Epithelial cell of esophagus (primary cell): ENCODE data around the gene GPC6.

ENCODE experiments used
- DNase-seq: peaks from one replicate; pipeline ENCODE4 v3.0.0; 2010; ENCODE audit warnings: low read depth
- H3K4me3 ChIP-seq: 2 replicates; pipeline ENCODE4 v1.5.1; 2011; ENCODE audit warnings: mild to moderate bottlenecking, low read length, control low read depth
- TF ChIP-seq, protein P1 (sequence below): IDR thresholded peaks from 2 replicates; pipeline ENCODE4 v1.5.1; 2011; ENCODE audit warnings: low read depth, mild to moderate bottlenecking, low read length, control low read depth, inconsistent platforms; ENCODE audit not compliant: insufficient read depth; ENCODE audit errors: missing control alignments

The GPC6 gene

DNA sequence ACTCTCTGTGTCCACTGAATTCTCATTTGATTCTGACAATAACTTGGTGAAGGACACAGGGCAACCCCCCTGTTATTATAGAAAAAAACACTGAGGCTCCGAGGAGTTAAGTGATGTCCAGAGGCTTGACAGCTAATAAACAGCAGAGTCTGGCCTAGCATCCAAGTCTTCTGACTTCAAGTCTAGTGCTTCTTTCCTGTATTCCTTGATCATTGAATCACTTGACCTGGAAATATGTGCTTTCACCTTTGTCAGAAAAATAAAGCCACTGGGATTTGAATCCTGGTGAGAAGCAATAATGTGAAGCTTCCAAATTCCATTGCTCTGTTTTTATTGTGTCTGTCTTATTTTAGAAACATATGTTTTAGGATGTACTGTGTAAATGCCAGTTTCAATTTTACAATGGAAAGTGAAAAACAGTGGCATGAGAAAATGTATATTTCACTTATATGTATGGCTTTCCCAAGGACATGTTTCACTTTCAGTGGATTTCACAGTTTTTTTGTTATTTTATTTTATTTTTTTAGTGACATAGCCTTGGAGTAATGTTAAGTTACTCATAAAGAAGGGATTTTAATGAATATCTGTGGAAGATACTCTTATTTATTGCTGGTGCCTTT, 190.2 kb downstream of the GPC6 start:
- TF ChIP-seq, protein P1, sequence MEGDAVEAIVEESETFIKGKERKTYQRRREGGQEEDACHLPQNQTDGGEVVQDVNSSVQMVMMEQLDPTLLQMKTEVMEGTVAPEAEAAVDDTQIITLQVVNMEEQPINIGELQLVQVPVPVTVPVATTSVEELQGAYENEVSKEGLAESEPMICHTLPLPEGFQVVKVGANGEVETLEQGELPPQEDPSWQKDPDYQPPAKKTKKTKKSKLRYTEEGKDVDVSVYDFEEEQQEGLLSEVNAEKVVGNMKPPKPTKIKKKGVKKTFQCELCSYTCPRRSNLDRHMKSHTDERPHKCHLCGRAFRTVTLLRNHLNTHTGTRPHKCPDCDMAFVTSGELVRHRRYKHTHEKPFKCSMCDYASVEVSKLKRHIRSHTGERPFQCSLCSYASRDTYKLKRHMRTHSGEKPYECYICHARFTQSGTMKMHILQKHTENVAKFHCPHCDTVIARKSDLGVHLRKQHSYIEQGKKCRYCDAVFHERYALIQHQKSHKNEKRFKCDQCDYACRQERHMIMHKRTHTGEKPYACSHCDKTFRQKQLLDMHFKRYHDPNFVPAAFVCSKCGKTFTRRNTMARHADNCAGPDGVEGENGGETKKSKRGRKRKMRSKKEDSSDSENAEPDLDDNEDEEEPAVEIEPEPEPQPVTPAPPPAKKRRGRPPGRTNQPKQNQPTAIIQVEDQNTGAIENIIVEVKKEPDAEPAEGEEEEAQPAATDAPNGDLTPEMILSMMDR = no peak
- no peak overlapping the region for H3K4me3 ChIP-seq
- DNase-seq = no peak

DNA sequence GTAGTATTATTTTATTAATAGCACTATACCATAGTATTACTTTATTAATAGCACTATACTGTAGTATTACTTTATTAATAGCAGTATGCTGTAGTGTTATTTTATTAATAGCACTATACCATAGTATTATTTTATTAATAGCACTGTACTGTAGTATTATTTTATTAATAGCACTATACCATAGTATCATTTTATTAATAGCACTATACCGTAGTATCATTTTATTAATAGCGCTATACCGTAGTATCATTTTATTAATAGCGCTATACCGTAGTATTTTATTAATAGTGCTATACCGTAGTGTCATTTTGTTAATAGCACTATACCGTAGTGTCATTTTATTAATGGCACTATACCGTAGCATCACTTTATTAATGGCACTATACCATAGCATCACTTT, 191.8 kb downstream of the GPC6 start:
- TF ChIP-seq, protein P1 = no peak

DNA sequence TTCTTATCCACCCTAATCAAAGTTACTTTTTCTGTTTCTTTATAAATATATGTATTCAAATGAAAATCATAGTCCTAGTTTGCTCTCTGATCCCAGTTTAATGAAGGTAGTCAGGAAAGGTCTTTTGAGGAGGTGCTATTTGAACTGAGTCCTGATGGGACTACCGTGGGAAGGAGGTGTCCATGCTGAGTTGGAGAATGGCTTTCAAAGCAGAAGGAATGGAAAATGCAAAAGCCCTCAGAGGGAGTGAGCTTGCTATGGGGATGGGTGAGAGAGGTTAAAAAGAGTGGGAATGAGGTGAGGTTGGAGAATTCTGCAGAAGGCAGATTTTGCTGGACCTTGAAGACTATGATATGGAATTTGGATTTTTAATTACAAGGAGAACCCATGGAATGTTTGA, 193.6 kb downstream of the GPC6 start:
- DNase-seq = no peak
- no peak overlapping the region for H3K4me3 ChIP-seq
- TF ChIP-seq, protein P1 = no peak

More for the DNA sequence above, 191.8 kb downstream of the GPC6 start:
- no peak overlapping the region for H3K4me3 ChIP-seq
- DNase-seq = no peak

- no peak for DNase-seq
- TF ChIP-seq, protein P1 = no peak
- H3K4me3 ChIP-seq = no peak overlapping the region
These were observed 194.3 kb downstream of the GPC6 start for GRCh38 chr13:93420887-93421286.

GRCh38 chr13:93422980-93423543, 196.5 kb downstream of the GPC6 start:
- no peak for DNase-seq
- no peak overlapping the region for H3K4me3 ChIP-seq
- TF ChIP-seq, protein P1 = no peak

DNA sequence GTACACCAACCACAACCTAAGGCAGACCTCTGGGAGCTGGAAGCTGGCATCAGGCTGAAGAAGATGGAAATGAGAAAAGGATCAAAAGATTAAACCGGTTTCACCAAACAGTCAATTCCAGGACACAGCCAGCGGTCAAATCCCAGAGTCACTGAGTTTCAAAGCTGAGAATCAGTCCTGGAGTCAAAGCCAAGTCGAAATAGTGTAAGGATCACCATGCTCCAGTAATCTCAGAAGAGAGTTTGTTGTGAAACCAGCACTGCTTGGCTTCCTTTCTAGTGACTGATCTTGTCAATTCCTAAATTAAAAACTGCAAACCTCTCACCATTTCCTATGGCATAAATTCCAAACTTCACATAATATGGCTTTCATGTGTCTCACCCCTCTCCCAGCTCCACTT, 198.8 kb downstream of the GPC6 start:
- no peak for DNase-seq
- no peak overlapping the region for H3K4me3 ChIP-seq
- TF ChIP-seq, protein P1 = no peak

- H3K4me3 ChIP-seq = no peak overlapping the region
- DNase-seq = no peak
- TF ChIP-seq, protein P1 = no peak
These were observed 203.8 kb downstream of the GPC6 start for GRCh38 chr13:93430381-93430780.
